Breast epithelium (tissue), 4 donors: ENCODE measurements around the gene CNIH1. TPM values are rescaled to one million over a fixed set of nuclear protein-coding genes. Genes with fewer than 3 reads are reported as not detected.
"Not testable (repeated sequence)": the region's sequence is repeated elsewhere in the genome, so short reads cannot be mapped to it uniquely, and the experiment has no call there.

Source experiments
- DNase-seq, 2 donors: peaks; one replicate each; pipeline ENCODE4 v3.0.0-alpha.2; 2019; ENCODE audit warnings: low spot score in 2 of 2
- H3K27ac ChIP-seq, 2 donors: fragments of 200-600 bp; sonication (generic) in 1 of 2; one replicate each; pipeline ENCODE4 v1.5.1; 2016 to 2019; ENCODE audit warnings: mild to moderate bottlenecking in 1 of 2
- H3K27me3 ChIP-seq, 2 donors: fragments of 200-600 bp; sonication (generic) in 1 of 2; one replicate each; pipeline versions ENCODE4 v1.5.1 to v1.6.0; 2017 to 2019; ENCODE audit warnings: control low read depth in 1 of 2, mild to moderate bottlenecking in 1 of 2
- H3K36me3 ChIP-seq: fragments of 200-600 bp; one replicate; pipeline ENCODE4 v1.5.1; 2019
- H3K4me1 ChIP-seq, 2 donors: fragments of 200-600 bp; sonication (generic); one replicate each; pipeline ENCODE4 v1.5.1; 2016 to 2019; ENCODE audit warnings: control low read depth in 1 of 2
- H3K4me3 ChIP-seq, 3 donors: fragments of 200-600 bp; sonication (generic); 1 replicate in 2 of 3; 2 replicates in 1 of 3; pipeline ENCODE4 v1.5.1; 2016 to 2019; ENCODE audit warnings: mild to moderate bottlenecking in 3 of 3, moderate library complexity in 2 of 3
- H3K9me3 ChIP-seq, 2 donors: fragments of 200-600 bp; sonication (generic) in 1 of 2; one replicate each; pipeline ENCODE4 v1.5.1; 2016 to 2019; ENCODE audit warnings: control low read depth in 1 of 2
- CTCF ChIP-seq, 3 donors: fragments of 450-650 bp; IDR thresholded peaks; one replicate each; pipeline ENCODE4 v1.5.1; 2016 to 2017; ENCODE audit warnings: antibody characterized with exemption in 3 of 3, mild to moderate bottlenecking in 3 of 3, moderate library complexity in 3 of 3
- POLR2A ChIP-seq: fragments of 450-650 bp; IDR thresholded peaks from one replicate; pipeline ENCODE4 v1.6.1; 2016; ENCODE audit warnings: antibody characterized with exemption, mild to moderate bottlenecking, moderate library complexity
- POLR2AphosphoS5 ChIP-seq, 3 donors: sonication (generic); formaldehyde crosslinking; IDR thresholded peaks; one replicate each; pipeline ENCODE4 v1.6.1; 2017; ENCODE audit warnings: antibody characterized with exemption in 3 of 3
- intact Hi-C: fragments of 100-400 bp; cut with DNase I; formaldehyde crosslinking; loops from one replicate; pipeline ENCODE4 v1.15.1; 2023; ENCODE audit warnings: low total_unique reads
- total RNA-seq, 3 donors: library from RNA; depleted of rRNA; stranded (reverse); fragments of >200 nt; gene quantifications; one replicate each; pipeline ENCODE4 v1.1.0, GENCODE V29; 2016

CNIH1 gene
- total RNA-seq, 3 donors from 2014 or later = 120 to 200 (median 146) TPM

GRCh38 chr14:54440476-54440872, 700 bp downstream of the CNIH1 start:
- peak overlapping the region; percentile 55 to 82 (median 77) for H3K4me3 ChIP-seq
- no peak for TF ChIP-seq POLR2AphosphoS5 (IDR thresholded peaks at IDR 0.05)
- TF ChIP-seq POLR2A = no peak
- TF ChIP-seq CTCF (IDR thresholded peaks at IDR 0.05) = no peak
- H3K27me3 ChIP-seq = no peaks in the 10 kb centered on the region
- peak overlapping the region; percentile 93 to 96 for H3K27ac ChIP-seq
- H3K4me1 ChIP-seq = no peaks in the 10 kb centered on the region
- no peaks in the 10 kb centered on the region for H3K36me3 ChIP-seq
- DNase-seq = no peak
- no peaks in the 10 kb centered on the region for H3K9me3 ChIP-seq
- intact Hi-C loops = no loop called here

GRCh38 chr14:54440037-54440436, 1.1 kb downstream of the CNIH1 start:
- H3K4me1 ChIP-seq = no peaks in the 10 kb centered on the region

GRCh38 chr14:54438703-54439102, 2.5 kb downstream of the CNIH1 start:
- DNase-seq = no peak
- Histone ChIP-seq H3K4me1 (no peaks in the 10 kb centered on the region), H3K27me3 (no peaks in the 10 kb centered on the region), H3K4me3 (no peak overlapping the region), H3K36me3 (no peaks in the 10 kb centered on the region), H3K9me3 (no peaks in the 10 kb centered on the region), H3K27ac (no peak overlapping the region)
- intact Hi-C loops = no loop called here
- TF ChIP-seq CTCF (IDR thresholded peaks at IDR 0.05) (no peak), POLR2AphosphoS5 (IDR thresholded peaks at IDR 0.05) (no peak), POLR2A (no peak)

More at GRCh38 chr14:54440037-54440436, 1.1 kb downstream of the CNIH1 start:
- DNase-seq = no peak
- no peak for TF ChIP-seq CTCF (IDR thresholded peaks at IDR 0.05)
- no peak for TF ChIP-seq POLR2AphosphoS5 (IDR thresholded peaks at IDR 0.05)
- no peak for TF ChIP-seq POLR2A
- peak overlapping the region; percentile 55 to 82 (median 77) for H3K4me3 ChIP-seq
- H3K36me3 ChIP-seq = no peaks in the 10 kb centered on the region
- H3K9me3 ChIP-seq = no peaks in the 10 kb centered on the region
- no peaks in the 10 kb centered on the region for H3K27me3 ChIP-seq
- intact Hi-C loops = no loop called here
- peak overlapping the region; percentile 93 to 96 for H3K27ac ChIP-seq

- H3K4me3 ChIP-seq, H3K4me1 ChIP-seq, DNase-seq, intact Hi-C loops, H3K27ac ChIP-seq, H3K36me3 ChIP-seq, H3K9me3 ChIP-seq, H3K27me3 ChIP-seq: not testable (repeated sequence)
Measured at GRCh38 chr14:54437954-54438353, 3.2 kb downstream of the CNIH1 start.

- no peak overlapping the region for H3K27ac ChIP-seq
- TF ChIP-seq POLR2A (no peak), CTCF (IDR thresholded peaks at IDR 0.05) (no peak), POLR2AphosphoS5 (IDR thresholded peaks at IDR 0.05) (no peak)
- H3K27me3 ChIP-seq = no peaks in the 10 kb centered on the region
- no peaks in the 10 kb centered on the region for H3K4me1 ChIP-seq
- intact Hi-C loops = no loop called here
- no peaks in the 10 kb centered on the region for H3K9me3 ChIP-seq
- H3K4me3 ChIP-seq = no peak overlapping the region
- no peak for DNase-seq
- H3K36me3 ChIP-seq = no peaks in the 10 kb centered on the region
Measured at GRCh38 chr14:54435500-54435981, 5.6 kb downstream of the CNIH1 start.

- Histone ChIP-seq H3K27ac (no peak overlapping the region), H3K4me3 (no peak overlapping the region), H3K4me1 (no peaks in the 10 kb centered on the region), H3K9me3 (no peaks in the 10 kb centered on the region), H3K36me3 (no peaks in the 10 kb centered on the region), H3K27me3 (no peaks in the 10 kb centered on the region)
- TF ChIP-seq CTCF (IDR thresholded peaks at IDR 0.05) (no peak), POLR2A (no peak), POLR2AphosphoS5 (IDR thresholded peaks at IDR 0.05) (no peak)
- intact Hi-C loops = no loop called here
- no peak for DNase-seq
Measured at GRCh38 chr14:54428527-54428926, 12.6 kb downstream of the CNIH1 start.
